SH-SY5Y (cell line): Measurements from ENCODE around the gene RELT.

Experiments used
- GATA2 ChIP-seq: IDR thresholded peaks from 2 replicates; pipeline ENCODE4 v1.6.1; 2011; ENCODE audit warnings: mild to moderate bottlenecking, low read depth, low read length
- GATA3 ChIP-seq: IDR thresholded peaks from 2 replicates; pipeline ENCODE4 v1.6.1; 2011; ENCODE audit warnings: low read depth, mild to moderate bottlenecking, low read length, moderate library complexity

GRCh38 chr11:73404048-73404447 is 27.8 kb downstream of the RELT start:
- TF ChIP-seq GATA3 (no peak), GATA2 (no peak)
